Fibroblast of peridontal ligament (primary cell): Measurements from ENCODE around the gene TLR7.

Source experiments
- DNase-seq: peaks from one replicate; pipeline ENCODE4 v3.0.0-alpha.2; 2010; ENCODE audit errors: extremely low read depth

The TLR7 gene

DNA sequence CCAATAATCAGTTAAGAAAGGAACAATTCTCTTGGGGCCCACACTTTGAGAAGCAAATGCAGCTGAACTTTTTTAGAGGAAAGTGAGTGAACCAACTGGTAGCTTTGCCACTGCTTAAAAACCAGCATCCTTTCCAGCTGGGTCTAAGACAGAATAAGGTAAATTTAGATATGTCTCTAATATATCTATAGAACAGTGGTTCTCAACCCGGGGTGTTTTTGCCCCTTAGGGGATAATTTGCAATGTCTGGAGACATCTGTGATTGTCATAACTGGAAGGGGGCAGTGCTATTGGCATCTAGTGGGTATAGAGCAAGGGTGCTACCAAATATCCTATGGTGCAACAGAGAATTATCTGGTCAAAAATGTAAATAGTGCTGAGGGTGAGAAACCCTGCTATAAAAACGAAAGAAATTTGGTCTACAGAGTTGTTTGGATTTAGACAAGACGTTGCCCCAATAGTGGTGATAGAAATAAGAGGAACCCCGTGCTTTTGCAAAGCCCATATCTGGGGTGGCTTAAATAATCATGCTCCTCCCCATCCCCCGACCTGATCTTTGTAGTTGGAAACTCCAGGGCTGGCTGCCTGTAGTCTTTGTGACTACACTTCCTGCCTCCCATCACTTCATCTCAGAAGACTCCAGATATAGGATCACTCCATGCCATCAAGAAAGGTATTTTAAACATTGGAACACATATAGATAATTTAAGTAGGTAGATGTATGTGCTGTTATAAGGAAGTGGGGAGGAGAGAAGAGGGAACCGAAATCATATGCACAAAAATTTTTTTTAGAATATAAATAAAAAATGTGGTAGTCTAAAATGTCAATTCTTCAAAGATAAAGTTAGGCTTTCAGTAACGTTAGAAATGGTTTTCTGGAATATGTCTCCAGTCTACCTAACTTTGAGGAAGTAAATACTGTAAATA, at the start of gene TLR7:
TLR7 (plus strand) TSS at position 622 of the 927 bp plus-strand sequence. CDS start 507 bp downstream, outside the sequence.
- DNase-seq = no peak

DNA sequence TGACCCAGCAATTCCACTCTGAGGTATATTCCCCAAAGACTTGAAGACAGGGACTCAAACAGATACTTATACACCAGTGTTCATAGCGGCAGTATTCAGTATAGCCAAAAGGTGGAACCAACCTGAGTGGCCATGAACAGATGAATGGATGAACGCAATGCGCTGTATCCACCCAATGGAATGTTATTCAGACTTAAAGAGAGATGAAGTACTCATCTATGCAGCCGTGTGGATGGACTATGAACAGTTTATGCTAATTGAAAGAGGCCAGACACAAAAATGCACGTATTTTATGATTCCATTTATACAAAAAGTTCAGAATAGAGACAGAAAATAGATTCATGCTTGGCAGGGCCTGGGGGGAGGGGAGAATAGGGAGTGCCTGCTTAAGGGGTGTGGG, 49.3 kb upstream of the TLR7 start:
- no peak for DNase-seq

DNA sequence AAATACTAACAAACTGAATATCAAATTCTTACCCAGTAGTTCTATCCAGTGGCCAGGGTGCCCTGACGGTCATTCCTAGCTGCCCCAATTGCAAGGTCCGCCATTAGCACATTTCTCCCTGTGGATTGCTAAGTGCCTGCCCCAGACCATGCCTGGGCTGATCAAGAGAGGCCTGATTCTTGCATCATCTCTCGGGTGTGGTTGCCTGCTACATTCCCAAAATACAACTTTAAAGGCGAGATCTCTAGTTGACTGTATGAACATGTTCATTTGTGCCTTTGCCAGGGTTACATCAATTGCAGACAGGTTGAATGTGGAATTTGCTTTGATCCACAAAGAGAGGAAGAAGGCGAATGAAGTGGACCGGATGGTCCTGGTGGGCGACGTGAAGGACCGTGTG, 47.6 kb upstream of the TLR7 start:
- no peak for DNase-seq

DNA sequence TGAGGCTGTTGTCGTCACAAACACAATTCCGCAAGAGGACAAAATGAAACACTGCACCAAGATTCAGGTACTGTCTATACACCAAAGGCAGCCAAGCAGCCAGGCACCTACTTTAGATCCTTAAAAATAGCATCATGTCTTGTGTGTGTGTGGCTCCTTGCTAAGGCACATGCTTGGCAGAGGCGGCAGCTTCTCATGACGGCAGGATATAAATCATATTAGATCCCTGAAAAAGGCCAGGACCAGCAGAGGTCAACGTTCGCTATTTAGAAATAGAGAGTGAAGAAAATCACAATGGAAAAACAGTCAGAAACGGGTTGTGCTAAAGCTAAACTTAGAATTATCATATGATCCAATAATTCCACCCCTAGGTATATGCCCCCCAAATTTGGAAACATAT, 46.1 kb upstream of the TLR7 start:
- no peak for DNase-seq

DNA sequence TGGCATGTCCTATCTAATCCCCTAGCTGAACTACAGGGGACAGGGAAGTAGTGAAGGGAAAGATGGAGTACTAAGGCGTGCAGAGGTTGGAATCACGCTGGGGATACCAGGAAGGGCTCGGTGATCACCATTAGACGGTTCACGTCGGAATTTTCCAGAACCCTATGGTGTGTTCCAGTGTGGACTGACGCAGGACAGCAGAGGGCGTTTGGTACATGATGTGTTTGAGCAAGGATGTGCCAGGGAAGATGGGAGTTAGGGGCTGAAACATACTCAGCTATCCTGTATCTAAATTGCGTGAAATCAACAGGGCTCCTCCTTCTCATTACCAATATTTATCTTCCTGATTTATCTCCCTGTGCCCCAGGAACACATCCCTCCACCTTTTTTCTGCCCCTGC, 41.9 kb upstream of the TLR7 start:
- no peak for DNase-seq

DNA sequence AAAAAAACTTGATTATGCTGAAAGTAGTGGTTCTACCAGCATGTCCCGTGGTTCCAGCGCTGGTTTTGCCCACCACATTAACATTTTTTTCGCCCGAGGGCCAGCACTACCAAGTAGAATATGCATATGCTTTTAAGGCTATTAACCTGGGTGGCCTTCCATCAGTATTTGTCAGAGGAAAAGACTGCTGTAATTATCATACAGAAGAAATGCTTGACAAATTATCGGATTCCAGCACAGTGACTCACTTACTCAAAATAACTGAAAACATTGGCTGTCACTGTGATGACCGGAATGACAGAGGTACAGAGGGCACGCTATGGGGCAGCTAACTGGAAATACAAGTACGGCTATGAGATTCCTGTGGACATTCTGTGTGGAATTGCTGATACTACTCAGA, 41.1 kb upstream of the TLR7 start:
- peak; percentile 5 for DNase-seq

DNA sequence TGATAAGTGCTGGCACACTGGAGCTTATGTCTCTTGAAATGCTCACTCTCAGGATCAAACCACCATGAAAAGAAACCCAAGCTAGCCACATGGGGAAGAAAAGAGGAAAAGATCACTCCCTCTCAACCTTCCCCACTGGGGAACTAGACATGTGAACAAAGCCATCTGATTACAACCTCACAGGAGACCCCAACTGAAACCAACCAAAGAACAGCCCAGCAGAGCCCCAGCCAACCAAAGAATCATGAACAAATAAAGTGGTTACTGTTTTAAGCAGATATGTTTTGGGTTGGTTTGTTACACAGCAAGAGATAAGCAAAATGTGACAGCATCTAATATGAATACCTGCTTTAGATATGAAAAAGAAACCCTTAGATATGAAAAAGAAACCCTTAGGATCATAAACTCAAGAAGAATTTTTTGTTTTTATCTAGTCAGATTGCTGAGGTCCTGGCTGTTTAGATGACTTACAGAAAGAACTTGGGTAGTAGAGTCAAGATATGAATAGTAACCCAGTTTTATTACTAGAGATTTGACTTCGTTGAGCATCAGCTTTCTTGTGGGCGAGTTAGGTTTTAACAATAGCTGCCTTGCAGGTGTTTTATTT, 23.7 kb upstream of the TLR7 start:
- no peak for DNase-seq

DNA sequence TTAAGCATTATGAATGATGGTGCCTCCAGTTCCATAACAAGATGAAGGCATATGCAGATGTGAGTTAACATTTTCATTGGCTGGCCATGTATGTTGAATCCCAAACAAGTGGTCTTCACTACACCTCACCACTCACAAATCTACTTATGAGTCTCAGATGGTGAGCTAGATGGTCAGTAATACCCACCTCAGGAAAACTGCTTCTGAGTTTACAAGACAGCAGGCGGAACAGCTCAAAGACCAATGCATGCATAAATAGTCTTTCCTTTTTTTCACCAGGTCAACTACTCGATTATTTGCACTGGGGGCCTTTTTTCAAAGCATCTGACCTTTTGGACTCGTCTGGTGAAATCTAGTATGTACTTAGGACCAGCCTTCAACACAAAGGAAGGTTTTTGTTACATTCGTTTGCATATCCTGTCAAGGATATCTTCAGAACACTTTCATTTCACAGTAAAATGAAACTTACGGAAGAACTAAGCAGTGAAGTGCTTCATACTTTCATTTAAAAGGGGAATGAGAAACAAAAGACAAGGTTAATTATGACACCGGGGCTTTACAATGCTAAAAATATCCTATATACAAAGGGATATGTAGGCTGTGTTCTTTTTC, 23.1 kb upstream of the TLR7 start:
- no peak for DNase-seq

DNA sequence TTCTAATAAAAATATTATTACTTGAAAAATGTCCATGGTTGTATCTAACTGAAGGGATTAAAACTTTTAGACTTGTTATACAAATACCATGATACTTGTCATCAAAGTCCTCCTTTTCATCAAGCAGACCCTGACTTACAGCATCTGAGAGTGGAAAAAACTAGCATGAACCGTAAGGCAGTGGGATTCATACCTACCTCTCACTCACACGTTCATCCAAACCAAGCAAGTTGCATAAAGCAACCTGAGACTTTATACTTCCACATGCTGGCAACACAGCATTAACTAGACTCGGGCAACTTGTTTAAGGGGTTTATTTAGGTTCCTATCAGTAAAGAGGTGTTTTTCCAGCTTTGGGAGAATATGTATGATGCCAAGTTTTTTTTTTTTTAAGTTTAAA, 22.6 kb upstream of the TLR7 start:
- DNase-seq = no peak

DNA sequence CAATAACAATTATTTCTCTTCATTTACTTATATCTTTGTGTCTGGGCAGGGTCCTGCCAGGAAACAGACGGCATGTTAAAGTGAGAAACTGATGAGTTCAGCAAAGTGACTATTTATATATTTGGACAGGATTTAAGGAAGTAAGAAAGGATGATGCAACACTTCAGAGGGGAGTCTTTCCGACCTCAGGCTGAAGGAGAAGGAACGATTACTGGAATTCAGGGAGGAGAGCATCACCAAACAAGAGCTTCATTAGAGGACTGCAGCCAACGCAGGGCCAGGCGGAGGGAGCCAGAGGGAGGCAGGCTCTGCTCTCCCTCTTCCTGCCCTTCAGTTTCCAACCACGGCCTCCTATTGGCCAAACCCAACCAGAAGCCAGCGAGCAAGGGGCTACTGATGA, 1.5 kb upstream of the TLR7 start:
- DNase-seq = no peak

DNA sequence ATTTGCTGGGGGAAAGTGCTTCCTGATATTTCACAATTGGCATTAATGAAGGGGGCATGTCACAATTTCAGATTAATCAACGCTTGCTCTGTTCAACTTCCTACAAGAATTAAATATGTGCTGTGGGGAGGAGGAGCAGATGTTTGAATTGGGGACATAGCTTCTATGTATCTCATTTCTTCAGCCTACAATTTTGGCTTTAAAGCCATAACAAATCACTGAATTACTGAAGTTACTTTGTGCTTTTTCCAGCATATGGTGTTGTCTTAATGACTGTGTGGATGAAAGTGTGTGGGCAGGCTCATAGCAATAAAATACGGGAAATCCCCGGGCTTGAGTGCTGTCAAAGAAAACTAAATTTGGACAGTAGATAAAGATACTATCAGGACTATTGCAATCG, 813 bp downstream of the TLR7 start:
- DNase-seq = no peak

DNA sequence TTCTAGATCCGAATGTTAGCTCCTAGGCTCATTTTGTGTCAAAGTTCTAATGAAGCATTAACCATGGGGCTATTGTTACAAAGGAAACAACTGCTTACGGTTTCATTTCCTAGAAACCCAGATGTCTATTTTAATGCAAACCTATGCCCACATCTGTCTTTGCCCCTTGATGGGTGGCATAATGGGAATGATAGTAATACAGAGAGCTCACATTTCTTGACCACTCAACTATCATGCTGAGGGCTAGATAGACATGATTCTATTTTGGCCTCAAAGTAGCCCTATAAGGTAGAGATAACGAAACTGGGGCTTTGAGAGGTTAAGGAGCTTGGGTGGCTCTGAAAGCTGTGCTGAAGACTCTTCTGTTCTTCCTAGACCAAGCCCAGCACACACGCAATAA, 1.9 kb downstream of the TLR7 start:
- no peak for DNase-seq

DNA sequence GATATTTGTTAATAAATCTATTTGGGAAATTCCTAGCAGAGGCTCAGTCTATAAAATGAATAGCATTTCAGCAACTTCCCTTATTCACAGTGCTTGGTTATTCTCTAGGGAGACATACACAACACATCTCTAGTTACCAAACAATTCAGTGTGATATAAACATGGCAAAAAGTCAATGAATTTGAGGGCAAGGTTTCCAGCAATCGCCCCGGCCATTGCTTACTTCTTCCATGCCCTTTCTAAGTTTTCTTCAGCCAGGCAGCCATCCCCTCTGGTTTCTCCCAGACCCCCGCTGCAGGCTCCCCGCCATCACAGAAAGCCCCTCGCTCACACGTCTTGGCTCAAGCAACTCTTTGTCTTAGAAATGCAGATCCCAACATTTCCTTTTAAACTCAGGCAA, 4.4 kb downstream of the TLR7 start:
- DNase-seq = no peak

DNA sequence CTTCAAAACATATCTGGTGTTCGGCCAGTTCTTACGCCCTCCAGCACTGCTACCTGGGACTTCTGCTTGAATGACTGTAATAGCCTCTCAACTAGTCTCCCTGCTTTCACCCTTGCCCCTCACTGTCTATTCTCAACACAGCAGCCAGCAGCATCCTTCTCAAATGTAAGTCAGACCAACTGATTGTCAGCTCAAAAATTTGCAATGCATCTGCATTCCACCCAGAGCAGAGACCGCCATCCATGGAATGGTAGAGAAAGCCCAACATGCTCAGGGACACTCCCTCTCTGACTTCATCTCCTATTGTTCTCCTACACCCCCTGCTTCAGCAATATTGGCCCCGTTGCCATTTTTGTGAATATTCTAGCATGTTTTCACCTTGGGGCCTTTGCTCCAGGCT, 5.9 kb downstream of the TLR7 start:
- no peak for DNase-seq

DNA sequence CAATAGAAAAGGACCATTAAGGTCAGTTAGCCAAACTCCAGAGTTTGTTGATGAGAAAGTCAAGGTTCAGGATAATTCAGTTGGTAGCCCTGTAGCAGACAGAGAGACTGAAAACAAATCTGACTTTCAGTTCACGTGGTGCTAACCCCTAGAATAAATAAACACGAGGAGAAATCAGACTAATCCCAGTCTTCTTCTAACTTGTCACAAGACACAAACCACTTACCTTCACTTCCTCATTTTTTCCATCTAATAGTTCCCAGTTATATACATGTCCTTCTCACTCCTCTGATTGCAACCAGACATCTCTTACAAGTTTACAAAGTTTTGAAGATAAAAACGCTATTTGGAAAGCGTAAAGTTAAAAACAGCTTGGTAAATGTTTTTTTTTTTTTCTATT, 7.7 kb downstream of the TLR7 start:
- no peak for DNase-seq

DNA sequence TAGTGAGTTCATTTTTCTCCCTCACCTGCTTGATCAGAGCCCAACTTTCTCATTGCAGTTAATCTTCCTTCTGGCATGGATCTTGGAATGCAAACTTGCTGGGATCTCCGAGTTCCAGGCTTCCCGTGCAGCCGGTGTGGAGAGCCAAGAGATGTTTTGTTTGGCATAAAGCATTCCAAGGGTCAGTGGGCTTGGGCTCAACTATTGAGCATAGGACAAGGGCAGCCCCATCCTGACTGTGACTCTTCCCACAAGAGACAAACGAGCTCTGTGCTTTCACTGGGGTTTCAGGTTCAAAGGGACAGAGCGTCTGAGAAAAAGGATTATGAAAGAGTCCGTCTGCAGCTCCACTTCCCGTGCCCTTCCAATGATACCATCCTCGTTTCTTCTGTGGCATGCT, 10.5 kb downstream of the TLR7 start:
- DNase-seq = no peak

DNA sequence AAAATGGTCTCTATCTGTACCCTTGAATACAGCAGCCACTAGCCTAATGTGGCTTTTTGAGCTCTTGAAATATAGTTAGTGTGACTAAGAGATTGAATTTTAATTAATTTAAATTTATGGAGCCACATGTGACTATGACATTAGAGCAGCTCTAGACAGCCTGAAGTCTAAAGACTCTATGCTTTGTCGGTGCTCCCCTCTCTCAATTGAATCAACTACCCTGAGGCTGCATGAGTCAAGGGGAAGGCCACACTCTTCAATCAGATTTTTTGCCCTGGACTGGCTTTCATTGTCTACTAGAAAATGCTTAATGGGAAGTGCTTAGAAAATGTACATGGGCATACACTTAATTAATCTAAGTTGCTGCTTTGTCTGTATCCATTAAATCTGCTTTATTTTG, 11.7 kb downstream of the TLR7 start:
- no peak for DNase-seq

DNA sequence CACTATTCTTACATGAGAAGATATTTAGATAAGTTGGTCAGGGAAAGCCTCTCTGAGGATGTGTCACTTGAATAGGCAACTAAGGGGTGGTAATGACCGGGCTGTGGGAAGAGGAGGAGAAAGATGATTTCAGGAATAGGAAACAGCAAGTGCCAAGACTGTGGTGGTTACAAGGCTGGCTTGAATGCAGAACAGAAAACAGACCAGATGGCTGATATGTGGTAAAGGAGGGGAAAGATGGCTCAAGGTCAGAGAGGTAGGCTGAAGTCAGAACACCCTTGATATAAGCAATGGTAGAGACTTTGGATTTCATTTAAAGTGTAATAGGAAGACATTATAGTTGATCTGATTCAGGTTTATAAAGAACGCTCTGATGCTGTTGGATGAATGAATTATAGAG, 15.0 kb downstream of the TLR7 start:
- no peak for DNase-seq

DNA sequence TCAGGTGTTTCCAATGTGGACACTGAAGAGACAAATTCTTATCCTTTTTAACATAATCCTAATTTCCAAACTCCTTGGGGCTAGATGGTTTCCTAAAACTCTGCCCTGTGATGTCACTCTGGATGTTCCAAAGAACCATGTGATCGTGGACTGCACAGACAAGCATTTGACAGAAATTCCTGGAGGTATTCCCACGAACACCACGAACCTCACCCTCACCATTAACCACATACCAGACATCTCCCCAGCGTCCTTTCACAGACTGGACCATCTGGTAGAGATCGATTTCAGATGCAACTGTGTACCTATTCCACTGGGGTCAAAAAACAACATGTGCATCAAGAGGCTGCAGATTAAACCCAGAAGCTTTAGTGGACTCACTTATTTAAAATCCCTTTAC, 18.6 kb downstream of the TLR7 start:
- DNase-seq = no peak

DNA sequence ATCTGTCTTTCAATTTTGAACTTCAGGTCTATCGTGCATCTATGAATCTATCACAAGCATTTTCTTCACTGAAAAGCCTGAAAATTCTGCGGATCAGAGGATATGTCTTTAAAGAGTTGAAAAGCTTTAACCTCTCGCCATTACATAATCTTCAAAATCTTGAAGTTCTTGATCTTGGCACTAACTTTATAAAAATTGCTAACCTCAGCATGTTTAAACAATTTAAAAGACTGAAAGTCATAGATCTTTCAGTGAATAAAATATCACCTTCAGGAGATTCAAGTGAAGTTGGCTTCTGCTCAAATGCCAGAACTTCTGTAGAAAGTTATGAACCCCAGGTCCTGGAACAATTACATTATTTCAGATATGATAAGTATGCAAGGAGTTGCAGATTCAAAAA, 19.7 kb downstream of the TLR7 start:
- DNase-seq = no peak

DNA sequence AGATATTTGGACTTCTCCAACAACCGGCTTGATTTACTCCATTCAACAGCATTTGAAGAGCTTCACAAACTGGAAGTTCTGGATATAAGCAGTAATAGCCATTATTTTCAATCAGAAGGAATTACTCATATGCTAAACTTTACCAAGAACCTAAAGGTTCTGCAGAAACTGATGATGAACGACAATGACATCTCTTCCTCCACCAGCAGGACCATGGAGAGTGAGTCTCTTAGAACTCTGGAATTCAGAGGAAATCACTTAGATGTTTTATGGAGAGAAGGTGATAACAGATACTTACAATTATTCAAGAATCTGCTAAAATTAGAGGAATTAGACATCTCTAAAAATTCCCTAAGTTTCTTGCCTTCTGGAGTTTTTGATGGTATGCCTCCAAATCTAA, 20.3 kb downstream of the TLR7 start:
- no peak for DNase-seq

DNA sequence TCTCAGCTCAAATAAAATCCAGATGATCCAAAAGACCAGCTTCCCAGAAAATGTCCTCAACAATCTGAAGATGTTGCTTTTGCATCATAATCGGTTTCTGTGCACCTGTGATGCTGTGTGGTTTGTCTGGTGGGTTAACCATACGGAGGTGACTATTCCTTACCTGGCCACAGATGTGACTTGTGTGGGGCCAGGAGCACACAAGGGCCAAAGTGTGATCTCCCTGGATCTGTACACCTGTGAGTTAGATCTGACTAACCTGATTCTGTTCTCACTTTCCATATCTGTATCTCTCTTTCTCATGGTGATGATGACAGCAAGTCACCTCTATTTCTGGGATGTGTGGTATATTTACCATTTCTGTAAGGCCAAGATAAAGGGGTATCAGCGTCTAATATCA, 20.9 kb downstream of the TLR7 start:
- no peak for DNase-seq

DNA sequence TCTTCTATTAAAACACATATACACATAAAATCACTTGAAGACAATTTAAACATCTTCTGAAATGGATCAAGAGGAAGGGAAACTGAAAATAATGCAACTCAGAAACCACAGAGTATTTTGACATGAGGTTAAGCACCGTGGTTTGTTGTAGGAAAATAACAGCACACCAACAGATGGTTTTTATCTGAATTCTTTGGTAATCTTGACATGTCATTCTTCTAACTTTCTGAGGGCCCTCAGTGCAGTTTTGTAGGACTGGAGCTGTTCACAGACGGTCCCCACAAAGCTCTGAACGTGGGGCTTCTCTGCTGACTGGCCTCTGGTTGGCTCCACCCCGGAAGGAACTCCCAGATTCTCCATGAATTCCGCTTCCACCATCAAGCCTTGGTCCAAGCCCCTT, 23.6 kb downstream of the TLR7 start:
- peak; percentile 33 for DNase-seq
